GOT3 (cell line): Measurements from ENCODE around the gene EMSY.

Experiments used
- DNase-seq: peaks from one replicate; lab custom pipeline; 2025; ENCODE audit warnings: mixed read lengths; lab: John Stamatoyannopoulos, UW

Gene EMSY

DNA sequence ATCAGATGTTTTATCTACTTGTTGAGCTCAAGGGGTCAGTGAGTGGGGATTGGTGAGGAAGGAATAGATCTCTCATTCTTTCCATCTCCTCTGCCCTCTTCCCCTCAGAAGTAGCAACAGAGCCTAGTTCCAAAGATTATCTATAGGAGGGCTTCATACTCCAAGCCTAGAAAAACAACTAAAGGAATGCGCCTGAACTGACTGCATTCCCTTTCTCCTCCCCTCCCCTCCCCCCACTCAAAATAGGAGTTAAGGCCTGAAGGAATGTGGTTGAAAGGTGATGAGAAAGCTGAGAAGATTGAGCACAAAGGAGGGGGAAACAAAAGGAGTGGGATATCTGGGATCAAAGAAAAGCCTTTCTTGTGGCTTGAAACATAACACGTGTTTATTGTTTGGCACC is 10.5 kb downstream of the EMSY start:
- no peak for DNase-seq

DNA sequence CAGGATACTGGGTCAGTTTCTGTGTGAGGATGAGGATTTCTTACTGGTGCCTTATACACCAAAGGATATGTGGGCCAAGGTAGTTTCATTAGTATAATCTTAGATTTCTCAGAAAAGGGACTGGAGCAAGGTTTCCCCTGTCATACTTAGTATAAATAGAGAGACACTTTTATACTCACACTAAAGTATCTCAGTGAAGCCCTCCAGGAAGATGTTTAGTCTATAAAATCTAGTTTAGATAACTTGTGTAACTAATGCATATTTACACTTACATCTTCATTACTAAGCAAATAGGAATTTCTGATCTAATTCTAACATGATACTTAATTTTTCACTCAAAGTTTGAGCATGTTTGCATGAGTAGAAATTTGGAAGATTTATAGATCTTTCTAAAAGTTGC is 11.1 kb downstream of the EMSY start:
- no peak for DNase-seq

DNA sequence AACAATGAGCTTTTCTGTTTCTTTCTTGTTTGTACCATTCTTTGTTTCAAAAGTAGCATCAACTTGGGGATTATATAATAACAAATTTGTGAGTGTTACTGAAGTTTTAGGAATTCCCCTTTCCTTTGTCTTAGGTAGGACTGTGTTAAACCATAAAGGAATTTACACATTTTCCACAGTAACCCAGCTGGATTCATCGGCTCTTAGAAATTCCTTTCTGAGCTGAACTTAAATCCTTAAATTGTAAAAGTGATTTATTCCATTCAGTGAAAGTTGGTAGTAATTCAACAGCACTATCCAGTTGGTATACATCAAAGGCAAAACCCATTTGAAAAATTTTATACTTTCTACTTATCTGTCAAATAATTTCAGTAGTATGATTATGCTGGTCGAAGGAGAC is 11.8 kb downstream of the EMSY start:
- no peak for DNase-seq

DNA sequence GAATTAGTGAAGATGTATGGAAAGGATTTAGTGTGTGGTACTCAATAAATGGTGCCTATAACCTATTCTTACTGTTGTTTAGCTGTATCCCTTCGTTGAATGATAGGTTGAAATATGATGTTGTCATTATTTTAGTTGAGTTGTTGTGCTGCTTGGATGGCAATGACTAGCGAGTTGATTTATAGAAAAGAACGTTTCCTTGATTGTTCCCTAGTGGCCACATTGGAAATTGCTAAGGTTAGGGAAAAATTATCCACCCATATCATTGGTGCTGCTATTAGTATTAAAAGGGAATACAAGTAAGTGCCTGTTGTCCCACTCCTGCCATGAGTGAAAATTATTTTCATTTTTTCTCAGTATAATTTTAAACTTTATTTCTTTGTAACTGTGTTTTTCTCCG is 14.5 kb downstream of the EMSY start:
- no peak for DNase-seq

DNA sequence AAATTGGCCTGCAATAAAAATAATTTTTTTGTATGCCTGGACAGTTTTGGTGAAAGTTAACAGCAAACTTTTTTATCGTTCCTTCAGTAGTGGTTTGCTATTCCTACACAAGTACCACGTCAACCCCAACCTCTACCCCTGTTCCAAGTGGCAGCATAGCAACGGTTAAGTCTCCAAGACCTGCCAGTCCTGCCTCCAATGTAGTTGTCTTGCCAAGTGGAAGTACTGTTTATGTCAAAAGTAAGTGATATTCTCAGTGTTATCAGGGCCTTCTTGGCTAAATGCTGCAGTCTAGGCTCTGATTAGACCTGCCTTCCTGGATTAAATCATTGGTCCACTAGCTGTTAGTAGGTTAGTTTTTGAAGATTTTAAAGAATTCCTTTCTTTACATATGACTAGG is 15.0 kb downstream of the EMSY start:
- no peak for DNase-seq

DNA sequence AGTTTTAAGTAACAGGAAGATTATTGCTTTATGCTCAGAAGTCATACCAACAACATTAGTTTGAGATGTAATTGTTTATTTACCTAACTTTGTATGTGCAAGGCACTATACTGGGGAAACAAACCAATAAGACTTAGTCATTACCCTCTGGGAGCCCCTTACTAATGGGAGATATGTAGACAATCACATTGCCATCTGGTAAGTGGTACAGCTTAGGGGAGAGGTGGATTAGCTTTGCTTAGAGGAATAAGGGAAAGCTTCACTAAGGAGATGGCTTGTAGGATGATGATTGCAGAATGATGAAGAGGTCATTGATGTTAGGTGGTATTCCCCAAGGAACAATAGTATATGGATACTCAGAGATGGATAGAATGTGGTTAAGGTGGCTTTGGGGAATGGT is 17.5 kb downstream of the EMSY start:
- DNase-seq, result no peak

DNA sequence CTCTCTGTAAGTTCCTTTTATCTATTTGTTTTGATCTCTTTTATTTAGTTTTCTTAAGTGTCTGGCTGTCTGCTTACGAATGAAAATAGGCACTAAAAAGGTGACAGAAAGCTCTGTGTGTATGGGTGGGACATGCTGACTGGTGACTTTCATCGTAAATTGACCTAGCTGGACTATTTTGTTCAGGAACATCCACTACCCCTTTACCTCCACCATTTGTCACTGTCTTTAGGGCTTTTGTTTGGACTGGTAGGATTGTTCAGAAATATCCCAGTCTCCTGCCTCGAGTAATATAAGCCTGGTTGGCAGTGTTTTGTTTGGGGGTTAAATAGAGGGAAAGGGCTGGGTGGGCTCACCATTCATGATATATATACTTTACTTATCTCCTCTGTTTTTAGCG is 20.9 kb downstream of the EMSY start:
- no peak for DNase-seq

DNA sequence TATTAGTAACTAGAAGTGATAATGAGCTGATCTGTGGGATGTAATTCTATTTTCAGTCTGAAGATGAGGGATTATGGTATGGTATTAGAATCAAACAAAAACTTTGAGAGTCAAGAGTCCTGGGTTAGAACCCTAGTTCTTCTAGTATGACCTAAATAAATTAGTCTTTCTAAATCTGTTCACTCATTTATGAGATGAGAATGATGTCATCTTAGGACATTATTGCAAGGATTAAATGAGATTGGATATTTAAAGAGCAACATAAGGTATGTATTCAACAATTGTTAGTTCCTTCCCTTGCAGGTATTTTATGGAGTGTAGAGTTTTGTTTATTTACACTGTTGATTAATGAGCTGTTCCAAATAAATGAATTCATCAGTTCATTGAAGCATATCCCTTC is 21.8 kb downstream of the EMSY start:
- DNase-seq, result no peak

DNA sequence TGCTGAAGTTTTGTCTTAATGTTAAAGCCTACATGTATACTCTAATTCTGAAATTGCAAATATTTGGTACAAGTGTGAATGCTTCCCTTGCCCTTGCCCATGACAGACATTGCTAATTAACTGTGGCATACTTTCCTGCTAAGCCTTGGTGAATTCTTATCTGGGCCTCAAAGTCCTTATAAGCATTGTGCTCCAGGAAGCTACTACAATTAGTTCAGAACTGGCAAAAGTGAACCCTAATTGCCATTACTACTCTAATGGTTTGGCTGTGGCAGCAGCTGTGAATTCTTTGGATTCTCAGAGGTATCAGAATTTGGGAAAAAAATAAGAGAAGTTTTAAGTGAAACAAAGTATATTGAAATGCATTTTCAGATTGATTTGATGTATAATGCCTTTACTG is 24.3 kb downstream of the EMSY start:
- no peak for DNase-seq

DNA sequence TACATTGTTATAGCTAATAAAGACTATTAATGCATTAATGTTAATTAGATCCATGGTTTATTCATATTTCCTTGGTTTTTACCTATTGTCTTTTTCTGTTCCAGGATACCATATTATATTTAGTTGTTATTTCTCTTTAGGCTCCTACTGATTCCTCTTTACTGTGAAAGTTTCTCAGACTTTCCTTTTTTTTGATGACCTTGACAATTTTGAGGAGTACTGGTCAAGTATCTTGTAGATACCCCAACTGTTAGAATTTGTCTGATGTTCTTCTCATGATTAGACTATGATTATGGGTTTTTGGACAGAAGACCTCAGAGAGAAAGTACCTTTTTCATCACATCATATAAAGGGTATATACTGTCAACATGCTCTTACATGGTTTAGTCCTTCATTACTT is 26.6 kb downstream of the EMSY start:
- no peak for DNase-seq

DNA sequence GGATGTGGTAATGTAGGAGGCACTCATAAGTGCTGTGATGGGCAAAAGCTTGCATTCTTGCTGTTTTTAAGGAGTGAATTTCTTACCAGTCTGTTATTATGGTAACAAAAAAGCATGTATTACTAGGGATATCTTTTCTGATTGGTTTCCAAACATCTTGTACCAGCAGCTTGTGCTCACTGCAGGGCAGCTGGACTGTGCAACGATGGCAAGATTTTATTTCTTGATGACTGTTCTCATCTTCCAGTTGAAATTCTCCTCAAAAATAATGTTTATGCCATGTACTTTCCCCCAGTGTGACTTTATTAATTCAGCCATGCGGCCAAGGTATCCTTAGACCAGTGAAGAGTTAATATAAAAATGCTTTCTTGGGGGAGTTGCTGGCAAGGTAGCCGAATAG is 35.4 kb downstream of the EMSY start:
- DNase-seq, result no peak

DNA sequence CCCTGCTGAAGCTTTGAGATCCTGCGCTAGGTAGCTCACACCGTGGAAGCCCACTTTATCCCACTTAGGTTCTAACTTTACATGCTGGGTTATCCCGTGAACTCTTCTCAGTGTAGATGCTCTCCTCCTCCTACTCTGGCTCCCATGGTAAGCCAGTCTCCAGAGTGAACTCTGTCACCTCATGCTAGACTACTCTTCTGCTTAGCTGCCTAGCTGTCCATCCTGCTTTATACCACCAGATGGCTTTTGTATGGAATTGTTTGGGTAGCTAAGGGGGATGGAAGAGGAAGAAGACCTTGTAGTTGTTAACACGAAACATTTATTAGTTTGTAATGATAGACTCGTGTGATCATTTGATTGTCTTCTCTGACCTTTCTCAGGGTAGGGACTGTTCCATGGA is 46.8 kb downstream of the EMSY start:
- no peak for DNase-seq

DNA sequence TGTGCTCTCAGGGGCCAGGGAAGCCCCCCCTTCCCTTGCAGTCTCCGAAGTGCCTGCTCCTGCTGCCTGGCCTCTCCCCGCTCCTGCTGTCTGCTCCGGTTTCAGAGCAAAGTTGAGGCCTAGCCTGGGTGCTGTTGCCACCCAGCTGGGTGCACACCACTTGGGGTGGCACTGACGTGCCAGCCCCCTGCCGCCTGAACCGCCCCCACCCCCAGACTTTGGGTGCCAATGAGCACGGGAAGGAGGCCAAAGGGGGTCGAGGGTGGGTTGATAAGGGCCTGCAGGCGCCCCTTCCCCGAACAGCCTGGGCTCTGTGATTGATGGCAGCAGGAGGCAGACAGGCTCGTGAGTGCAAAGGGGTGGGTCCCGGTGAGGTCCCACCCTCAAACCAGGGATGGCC is 48.2 kb downstream of the EMSY start:
- no peak for DNase-seq

DNA sequence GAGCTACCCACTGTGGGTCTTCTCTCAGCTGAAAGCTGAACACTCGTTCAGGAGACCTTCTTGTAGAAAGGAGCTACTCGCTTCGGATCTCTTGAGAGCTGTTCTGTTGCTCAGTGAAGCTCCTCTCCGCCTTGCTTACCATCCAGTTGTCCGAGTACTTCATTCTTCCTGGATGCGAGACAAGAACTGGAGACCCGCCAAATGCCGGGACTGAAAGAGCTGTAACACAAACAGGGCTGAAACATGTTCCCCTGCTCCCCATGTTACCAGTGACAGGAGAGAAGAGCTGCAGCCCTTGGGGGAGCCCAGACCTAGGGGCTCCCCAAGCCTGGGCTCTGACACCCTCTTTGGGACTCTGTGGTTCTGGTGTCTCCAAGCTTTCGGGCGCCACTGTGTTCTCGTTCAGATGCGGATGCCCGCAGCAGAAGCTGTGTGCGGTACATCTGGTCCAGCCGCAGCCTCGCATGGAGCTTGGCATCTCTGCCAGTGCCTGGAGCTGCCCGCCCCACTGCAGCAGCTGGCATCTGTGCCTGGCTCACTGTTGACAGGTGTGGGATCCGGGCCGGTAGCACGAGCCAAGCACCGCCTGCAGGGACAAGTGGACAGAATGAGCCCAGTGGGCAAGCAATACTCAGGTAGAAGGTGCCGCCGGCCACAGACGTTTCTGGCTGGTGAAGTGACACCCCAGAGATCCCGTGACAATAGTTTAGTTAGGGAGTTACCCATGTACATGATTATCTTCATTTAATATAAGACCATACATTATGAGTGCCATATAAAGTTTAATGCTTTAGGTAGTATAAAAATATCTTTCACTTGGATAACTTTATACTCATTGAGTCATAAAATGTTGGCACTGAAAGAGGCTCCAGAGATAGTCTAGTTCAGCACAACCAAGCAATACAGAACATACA is 49.1 kb downstream of the EMSY start:
- DNase-seq, result no peak

DNA sequence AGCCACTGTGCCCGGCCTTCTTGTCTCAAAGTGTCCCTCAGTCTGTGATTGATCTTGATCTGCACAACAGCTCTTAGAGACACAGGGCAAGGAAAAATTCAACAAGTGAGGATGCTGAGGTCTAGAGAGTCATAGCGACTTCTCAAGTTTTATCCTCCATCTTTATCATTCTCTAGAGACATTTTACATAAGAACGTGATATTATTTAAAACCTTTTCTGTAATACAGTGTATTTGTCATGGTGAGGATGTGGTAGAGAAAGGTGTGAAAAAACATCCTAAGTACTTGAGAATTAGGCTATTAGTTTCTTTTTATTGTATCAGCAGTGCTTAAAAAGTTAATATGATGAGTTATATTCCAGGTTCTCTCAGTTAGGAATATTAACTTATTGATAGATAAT is 50.2 kb downstream of the EMSY start:
- DNase-seq, result no peak

DNA sequence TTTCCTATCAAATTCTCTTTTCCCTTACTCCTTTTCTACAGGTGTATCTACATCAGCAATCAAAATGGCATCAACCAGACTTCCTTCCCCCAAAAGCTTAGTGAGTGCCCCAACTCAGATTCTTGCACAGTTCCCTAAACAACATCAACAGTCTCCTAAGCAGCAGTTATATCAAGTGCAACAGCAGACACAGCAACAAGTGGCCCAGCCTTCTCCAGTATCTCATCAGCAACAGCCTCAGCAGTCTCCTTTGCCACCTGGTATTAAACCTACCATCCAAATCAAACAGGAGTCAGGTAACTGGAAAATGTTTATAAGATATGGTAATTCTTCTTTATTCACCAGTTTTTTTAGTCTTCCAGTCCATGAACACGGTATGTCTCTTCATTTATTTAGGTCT is 51.4 kb downstream of the EMSY start:
- no peak for DNase-seq

DNA sequence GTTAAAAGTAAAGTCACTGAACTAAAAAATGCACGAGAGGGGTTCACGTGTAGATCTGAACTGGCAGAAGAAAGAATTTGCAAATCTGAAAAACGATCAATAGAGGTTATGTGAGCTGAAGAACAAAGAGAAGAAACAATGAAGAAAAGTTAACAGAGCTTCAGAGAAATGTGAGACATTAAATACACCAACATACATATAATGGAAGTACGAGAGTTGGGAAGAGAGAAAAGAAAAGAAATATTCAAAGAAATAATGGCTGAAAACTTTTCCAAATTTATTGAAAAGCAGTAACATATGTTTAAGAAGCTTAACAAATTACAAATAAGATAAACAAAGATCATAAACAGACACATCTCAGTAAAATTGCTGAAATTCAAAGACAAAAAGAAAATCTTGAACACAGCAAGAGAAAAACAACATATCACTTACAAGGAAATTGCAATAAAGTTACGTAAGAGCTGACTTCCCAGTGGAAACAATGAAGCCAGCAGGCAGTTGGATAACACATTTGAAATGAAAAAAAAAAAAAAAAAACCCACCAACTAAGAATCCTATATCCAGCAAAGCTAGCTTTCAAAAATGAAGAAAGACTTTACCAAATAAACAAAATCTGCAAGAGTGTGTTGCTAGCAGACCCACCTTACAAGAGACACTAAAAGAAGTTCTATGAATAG is 56.8 kb downstream of the EMSY start:
- DNase-seq, result no peak

DNA sequence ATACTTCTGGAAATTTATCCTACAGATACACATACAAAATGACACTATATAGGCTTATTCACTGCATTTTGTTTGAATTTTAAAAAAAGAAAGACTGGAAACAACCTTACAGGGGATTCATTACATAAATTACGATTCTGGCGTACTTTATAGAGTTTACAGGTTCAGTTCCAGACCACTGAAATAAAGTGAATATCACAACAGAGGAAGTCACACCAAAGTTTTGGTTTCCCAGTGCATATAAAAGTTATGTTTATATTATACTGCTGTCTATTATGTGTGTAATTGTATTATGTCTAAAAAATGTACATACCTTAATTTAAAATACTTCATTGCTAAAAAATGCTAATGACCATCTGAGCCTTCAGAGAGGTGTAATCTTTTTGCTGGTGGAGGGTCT is 62.0 kb downstream of the EMSY start:
- DNase-seq, result no peak

DNA sequence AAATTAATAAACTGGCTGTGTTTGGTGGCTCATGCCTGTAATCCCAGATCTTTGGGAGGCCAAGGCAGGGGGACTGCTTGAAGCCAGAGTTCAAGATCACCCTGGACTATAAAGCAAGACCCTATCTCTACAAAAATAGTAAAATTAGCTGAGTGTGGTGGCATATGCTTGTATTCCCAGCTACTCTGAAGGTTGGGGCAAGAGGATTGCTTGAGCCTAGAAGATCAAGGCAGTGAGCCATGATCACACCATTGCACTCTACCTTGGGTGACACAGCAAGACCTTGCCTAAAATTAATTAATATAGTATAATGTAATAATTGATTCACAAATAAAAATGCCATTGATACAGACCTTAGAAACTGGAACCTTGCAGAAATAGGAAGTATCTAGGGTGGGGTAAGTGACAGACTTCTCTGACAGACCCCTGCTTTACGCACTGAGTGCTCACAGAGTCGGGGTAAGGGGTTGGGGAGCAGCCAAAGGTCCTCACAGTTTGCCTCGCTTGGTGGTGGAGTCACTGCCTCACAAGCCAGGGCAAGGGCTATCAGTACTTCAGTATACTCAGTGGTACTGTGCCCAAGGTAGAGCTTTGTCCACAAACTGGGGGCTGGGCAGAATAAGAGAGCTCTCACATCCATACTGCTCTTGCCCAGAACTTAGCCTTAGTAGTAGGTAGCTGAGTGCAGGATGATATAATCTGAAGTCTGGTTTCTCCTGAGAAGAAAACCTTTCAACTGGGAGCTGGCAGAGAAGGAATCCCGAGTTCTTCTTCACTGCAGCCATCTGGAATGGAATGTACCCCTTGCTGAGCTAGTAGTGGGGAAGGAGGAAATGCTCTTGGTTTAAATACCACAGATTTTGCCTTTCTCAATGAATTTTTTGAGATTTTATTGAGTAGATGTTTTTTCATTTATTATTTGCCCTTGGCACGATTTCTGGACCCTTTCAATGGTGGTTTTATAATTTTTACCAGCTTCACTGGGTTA is 65.5 kb downstream of the EMSY start:
- no peak for DNase-seq

DNA sequence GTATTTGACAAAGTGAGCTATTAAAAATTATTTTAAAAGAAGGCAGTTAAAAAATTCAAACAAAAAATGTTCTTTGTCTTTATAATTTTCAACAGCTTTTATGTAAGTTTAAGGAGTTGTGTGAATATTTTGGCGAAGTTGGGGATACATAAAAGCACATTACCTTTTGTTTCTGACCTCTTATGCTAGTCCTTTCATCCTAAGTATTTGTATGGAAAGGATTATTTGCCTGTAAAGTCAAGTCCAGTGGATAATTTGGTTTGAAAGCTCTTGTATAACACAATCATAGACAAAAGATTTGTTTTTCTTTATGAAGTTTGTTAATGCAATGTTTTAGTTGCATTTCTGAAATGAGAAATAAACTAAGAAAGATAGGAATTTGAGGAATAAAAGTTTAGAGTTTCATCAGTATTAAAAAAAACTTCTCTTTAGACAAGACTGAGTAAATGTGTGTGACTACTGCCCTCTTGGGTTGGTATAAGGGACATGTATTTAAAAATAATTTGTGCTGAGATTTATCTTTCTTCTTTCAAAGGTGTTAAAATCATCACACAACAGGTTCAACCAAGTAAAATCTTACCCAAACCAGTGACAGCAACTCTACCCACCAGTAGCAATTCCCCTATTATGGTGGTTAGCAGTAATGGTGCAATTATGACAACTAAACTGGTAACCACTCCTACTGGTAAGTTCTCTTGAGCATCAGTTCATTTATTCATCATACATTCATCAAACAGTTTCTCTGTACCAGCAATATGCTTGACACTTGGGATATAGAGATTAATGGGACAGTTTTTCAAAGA is 68.2 kb downstream of the EMSY start:
- no peak for DNase-seq

DNA sequence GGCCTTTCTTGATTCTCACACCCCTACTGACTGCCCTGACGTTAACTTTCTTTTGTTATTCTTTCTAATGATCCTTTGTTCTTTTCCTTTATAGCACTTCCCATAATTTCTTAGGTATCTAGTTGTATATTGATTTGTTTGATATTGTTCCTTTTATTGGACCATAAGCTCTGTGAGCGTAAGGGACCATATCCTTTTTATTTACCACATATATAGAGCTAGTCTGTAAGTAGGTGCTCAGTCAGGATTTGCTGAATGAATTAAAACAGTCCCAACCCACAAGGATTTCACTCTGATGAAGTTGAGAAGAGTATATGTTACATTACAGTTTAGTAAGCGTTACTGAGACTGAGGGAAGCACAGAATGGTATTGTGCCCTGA is 68.8 kb downstream of the EMSY start:
- DNase-seq, result no peak

DNA sequence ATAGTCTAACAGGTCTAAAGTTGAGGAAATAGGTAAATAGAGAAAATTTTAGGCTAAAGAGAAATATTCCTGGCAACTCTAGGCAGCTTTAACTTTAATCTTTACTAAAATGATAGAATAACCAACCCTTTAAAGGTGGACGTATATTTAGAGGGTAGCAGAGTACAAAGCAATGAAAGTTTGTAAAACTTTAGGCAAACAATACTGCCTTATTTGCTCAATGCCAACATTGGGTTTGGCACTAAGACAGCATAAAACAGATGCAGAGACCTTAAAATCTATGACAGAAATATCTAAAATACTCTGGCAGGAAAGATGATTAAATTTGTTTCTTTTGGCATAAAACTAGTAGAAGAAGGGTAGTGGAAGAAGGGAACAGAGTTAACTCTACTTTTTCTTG is 70.7 kb downstream of the EMSY start:
- DNase-seq, result no peak
